GM21576 (cell line): ENCODE data around the gene MND1.

Experiments used
- ATAC-seq: cut with Tn5 transposase; IDR thresholded peaks from one replicate; pipeline ENCODE4 v1.9.1; 2021; ENCODE audit warnings: mild to moderate bottlenecking, moderate library complexity; ENCODE audit not compliant: unreplicated experiment

MND1 gene, protein sequence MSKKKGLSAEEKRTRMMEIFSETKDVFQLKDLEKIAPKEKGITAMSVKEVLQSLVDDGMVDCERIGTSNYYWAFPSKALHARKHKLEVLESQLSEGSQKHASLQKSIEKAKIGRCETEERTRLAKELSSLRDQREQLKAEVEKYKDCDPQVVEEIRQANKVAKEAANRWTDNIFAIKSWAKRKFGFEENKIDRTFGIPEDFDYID

DNA sequence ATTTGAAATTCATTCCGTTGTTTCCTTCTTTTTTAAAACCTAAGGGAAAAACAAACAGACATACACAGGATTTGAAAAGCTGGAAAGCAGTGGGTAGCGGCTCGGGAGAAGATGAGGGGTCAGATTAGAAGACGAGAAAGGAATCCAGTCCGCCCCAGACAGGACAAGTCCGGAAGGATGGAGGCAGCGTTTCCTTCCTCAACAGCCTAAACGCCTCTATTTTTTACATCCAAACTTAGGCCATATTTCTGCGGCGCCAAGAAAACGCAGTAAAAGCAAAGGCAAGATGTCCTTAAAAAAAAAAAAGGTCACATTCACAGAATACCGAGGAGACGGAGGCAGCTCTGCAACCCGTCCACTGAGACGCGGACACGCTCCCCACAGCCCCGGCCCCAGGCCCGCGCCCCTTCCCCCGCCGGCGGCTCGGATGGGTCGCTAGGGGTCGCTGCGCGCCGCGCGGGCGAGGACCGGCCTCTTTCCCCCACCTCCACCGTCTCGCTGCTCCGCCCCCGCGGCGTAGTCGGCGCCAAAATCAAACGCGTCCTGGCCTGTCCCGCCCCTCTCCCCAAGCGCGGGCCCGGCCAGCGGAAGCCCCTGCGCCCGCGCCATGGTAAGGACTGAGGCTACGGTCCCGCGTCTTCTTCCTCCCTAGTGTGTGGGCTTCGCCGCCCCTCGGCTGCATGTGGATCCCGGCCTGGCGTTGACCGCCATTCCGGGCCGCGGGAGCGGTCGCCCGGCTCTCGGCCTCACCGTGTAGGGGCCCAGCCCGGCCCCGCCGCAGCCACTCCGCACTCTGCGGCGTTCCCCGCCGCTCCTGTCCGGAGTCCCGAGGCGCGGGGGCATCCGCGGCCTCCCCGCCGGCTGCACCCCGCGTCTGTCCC, at the start of gene MND1:
MND1 (plus strand) TSS at position 558 of the 881 bp plus-strand sequence; CDS start at position 608, 50 bp downstream.
- ATAC-seq = peak; percentile 76

DNA sequence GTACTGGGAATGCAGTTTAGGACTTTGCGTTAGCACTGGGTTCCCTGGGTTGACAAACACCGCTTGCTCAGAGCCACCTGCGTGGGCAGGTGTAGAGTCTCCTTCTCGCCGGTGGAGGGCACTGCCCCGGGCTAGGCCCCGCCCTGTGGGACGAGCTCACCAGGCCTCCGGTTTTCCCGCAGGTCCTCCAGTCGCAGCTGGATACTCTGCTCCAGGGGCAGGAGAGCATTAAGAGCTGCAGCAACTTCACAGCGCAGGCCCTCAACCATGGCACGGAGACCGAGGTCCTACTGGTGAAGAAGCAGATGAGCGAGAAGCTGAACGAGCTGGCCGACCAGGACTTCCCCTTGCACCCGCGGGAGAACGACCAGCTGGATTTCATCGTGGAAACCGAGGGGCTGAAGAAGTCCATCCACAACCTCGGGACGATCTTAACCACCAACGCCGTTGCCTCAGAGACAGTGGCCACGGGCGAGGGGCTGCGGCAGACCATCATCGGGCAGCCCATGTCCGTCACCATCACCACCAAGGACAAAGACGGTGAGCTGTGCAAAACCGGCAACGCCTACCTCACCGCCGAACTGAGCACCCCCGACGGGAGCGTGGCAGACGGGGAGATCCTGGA, 49.2 kb upstream of the MND1 start:
- ATAC-seq = no peak

DNA sequence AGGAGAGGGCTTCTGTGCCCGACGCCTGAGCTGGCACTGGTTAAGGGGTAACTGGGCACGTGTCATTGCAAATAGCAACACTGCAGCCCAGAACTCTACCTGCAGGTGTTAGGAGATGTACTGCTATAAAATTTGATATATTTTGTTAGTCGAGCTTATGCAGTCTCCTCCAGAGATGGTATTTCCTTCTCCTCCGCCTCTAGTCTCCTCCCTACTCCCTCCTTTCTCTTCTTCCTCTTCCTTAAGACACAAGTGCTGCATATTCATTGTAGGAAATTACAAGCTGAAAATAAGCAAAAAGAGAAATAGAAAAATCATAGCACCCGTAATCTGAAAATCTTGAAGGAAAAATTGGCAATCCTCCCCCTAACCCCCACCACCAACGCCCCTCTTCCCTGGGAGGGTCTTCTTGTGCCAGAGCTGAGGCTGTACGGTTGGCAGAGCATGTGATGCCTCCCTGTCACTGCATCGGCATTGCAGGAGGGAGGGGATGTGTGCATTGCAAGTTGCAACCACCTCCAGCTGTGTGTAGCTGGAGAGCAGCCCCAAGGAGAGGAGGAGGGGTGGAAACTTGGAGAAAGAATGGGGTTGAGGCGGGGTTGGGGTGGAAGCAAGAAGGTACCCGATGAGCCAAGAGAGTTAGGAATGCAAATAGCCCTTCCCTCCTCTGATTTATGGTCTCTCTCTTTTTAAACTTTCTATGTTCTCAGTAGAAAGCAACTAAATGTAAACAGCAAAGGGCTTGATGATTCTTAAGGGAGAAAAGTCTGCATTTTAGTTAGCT, 48.3 kb upstream of the MND1 start:
- ATAC-seq = no peak

DNA sequence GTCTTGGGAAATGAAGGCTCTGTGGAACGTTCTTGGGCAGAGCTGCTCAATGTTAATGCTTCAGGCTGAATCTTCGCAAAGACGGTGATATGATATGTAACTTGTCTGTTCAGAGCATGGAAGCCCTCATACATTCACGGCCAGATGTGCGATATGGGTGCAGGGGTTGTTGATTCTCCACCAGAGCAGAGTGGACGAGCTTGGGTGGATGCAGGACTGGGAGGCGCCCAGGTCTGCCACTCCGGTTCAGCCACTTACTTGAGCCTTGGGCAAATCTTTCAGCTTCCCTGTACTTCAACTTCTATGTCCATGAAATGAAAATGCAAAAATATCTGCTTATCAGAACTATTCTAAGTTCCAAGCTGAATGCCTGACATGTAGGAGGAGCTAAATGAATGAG, 47.4 kb upstream of the MND1 start:
- no peak for ATAC-seq

DNA sequence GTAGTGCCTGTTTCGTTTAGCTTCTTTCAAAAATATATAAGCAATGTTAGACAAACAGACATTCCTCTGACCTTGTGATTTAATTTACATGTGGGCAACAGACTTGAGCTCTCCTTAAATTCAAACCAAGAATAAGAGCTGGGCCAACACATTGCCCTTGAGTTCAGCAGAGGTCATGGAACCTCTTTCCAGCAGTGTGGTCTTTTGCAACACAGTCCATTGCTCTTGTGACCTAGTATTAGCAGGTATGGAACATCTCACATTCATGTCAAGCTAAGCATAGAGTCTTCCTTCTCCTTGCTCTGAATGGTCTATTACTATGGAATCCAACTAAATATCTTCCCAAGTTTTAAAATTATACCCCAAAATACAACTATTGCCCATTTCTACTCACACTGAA, 33.7 kb upstream of the MND1 start:
- no peak for ATAC-seq

DNA sequence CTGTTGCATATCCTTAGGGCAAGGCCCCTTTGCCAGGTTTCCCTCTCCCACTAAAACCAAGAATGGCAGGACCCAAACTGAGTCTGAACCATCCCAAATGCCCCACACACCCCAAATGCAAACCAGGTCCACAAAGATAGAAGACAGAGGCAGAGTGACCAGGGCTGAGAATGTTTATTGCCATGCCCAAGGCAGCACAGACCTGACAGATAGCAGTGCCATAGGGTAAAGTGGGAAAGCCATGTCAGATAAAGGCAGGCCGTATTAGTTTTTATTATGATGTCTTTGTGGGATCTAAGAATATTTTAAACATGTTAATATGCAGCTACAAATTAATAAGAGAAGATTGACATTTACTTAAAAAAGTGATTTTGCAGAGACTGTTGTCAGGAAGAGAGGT, 29.6 kb upstream of the MND1 start:
- ATAC-seq = no peak

DNA sequence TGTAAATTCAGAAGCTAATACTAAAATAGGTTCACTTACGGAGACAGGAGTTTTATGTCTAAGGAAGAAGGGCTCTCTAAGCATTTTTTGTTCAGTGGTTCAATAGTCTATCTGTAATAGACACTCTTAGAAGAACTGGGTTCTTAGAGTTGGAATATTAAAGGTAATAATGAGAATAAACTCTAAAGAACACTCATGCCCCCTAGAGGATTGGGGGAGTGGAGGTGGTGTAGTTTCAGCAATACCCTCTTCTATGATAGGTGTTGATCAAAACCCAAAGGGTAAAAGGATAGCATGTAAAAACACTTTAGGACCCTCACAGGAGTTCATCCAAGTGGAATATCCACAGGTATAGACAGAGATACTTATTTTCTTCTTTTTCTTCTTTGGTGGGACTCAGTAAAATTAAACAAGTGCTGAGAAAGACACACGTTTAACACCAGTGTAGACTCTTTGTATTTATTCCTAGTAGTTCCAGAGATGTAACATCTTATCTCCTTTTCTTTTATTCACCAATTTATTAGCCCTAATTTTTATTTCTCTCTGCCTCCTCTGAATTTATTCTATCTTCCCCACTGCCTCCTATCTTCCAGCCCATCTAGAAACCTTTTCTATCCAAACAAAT, 25.7 kb upstream of the MND1 start:
- ATAC-seq = peak; percentile 58

DNA sequence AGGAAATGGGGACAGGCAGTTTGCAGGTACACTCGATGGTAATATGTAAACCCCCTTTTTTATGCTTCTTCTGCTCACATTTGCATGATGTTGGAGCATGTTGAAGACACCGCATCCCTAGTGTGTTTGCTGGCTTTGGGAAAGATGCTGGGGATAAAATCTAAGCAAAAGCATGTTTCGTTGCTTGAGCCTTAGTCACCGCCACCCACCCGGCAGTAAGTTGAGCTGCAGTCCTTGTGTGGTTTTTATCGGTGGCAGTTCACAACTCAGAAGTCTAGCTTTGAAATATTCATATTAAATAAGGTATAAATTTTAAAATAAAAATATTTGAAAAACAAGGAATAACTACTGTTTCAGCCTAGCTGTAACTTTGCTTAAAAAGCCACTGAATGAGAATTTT, 21.7 kb upstream of the MND1 start:
- ATAC-seq = no peak

DNA sequence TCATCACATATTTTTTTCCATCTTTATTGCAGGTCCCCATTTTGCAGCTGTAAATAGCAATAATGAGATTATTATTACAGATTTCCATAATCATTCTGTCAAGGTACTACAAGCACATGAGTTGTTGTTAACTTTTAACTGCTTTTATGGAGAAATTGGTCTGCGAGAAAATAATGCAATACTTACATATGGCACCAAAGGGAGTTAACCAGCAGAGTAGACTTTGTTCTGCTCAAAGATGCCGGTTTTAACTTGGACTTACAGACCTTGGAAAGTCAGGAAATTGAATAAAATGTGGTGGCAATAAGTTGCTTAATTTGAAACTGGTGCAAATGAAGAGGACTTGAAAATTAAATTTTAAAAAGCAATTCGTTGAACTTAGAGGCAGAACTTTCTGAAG, 20.4 kb upstream of the MND1 start:
- no peak for ATAC-seq

DNA sequence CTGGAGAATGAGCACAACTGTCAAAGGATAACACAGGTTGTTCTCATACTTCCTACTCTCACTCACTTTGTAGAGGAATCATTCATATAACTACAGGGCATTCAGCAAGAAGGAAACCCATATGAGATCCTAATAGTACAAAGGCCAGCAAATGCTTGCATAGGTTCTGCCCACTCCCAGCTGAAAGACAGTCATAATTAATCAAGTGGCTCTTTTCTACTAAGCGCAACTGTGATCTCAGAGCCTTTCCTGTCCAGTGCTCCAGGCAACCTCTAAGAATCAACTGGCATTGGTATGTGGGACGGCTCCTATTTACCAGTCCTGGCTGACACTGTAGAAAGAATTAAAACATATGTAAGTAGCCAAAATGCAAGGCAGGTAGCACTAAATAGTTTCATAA, 18.9 kb upstream of the MND1 start:
- ATAC-seq = no peak

DNA sequence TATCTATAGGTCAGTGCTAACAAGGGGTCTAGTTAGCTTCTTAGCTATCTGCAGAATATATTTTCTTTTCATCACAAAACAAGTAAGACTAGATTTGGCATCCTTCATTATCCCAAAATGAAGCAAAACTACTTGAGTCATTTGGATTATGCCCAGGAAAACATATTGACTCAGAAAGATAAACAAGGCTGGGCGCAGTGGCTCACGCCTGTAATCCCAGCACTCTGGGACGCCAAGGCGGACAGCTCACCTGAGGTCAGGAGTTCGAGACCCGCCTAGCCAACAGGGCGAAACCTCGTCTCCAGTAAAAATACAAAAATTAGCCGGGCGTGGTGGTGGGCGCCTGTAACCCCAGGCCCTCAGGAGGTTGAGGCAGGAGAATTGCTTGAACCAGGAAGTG, 18.0 kb upstream of the MND1 start:
- ATAC-seq = no peak

DNA sequence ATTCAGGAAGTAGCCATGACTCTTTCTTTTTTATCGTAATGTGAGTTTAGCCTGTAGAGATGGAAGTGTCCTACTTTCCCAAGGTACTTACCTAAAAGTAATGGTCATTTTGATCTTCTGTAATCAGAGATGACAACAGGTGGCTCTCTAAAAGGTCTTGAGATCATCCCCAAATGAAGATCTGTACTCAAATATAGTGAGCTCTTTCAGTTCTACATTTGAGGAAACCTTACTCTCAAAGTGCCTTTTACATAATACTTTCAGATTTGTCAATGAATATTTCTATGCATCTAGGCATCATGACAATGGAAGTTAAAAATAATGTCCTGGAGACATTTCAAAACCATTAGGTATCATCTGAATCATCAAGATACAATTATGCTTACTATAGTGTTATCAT, 17.2 kb upstream of the MND1 start:
- ATAC-seq = no peak

DNA sequence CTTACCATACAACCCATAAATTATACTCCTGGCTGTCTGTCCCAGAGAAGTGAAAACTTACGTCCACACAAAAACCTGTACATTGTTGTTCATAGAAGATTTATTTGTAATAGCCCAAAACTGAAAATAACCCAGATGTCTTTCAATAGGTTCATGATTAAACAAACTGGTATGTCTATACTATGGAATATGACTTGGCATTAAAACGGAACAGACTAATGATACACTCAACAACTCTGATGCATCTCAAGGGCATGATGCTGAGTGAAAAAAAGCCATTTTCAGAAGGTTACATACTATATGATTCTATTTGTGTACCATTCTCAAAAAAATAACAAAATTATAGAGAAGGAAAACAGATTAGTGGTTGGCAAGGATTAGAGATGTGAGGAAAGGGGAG, 11.6 kb upstream of the MND1 start:
- no peak for ATAC-seq

DNA sequence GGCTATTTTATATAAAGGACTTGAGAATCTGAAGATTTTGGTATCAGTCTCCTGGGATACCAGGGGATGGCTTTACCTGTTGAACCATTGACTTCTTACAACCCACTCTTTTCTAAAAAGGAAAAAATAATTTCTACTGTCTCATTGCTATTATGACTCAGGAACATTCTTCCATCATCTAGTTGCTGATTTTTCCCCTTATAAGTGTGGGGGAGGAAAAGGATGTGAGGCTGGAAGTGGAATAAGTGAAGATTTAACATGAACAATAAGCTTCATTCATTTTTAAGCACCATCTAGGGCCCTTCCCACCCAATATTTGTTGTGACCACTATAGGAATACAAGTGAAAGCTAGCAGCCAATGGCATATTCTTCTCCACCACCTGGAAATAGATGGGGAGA, 10.6 kb upstream of the MND1 start:
- ATAC-seq = no peak

DNA sequence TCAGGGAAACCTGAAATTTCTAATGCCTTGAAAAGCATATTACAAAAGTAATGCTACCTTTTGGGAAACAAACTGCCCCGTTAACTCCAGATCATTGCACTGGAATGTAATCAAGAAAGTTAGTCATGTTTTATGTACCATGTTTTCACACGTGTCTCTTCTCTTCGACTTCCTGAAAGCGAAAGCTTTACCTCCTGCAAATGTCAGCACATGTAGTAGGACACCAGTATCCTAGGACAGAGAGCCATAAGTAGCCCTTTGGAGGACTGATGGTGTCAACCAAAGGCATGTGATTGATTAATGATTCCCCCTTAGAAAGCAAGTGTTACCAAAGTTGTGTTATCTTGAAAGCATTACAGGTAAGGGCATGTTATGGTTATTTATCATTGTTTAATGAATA, 8.8 kb upstream of the MND1 start:
- no peak for ATAC-seq

DNA sequence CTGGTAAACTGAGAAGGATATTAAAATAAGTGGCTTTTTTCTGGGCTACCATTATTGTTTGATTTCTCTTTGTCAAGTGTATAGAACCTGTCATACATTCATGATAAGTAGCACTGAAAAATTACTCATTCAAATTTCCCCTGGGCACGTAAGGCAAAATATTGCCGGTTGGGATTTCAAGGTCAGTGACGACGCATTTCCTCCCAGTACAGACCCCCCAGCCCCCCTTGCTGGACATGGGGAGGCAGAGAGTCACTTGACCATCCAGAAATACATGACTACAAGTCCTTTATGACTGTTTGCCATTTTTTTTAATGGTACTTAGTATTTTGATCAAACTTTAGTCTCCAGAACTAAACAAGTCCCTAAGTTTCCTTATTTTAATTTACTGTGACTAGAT, 6.8 kb upstream of the MND1 start:
- no peak for ATAC-seq

DNA sequence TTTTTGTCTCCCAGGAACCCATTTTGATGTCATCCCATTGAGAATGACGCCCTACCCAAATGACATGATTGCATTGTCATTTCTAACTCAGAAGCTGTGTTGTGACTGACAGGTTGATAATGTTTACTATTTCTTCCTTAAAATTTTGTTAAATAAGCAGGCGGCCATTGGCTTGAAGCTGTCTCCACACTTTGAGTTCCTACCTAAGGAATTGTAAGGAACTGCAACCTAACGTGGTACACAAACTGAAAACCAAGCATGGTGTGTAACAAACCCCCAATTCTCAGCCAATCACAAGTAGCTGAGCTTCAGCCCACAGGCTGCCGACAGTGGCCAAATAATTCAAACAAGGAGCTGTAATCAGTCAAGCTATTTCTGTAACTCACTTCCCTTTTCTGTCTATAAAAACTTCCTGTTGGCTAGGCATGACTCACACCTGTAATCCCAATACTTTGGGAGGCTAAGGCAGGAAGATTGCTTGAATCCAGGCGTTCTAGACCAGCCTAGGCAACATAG, 2.9 kb upstream of the MND1 start:
- ATAC-seq = no peak

DNA sequence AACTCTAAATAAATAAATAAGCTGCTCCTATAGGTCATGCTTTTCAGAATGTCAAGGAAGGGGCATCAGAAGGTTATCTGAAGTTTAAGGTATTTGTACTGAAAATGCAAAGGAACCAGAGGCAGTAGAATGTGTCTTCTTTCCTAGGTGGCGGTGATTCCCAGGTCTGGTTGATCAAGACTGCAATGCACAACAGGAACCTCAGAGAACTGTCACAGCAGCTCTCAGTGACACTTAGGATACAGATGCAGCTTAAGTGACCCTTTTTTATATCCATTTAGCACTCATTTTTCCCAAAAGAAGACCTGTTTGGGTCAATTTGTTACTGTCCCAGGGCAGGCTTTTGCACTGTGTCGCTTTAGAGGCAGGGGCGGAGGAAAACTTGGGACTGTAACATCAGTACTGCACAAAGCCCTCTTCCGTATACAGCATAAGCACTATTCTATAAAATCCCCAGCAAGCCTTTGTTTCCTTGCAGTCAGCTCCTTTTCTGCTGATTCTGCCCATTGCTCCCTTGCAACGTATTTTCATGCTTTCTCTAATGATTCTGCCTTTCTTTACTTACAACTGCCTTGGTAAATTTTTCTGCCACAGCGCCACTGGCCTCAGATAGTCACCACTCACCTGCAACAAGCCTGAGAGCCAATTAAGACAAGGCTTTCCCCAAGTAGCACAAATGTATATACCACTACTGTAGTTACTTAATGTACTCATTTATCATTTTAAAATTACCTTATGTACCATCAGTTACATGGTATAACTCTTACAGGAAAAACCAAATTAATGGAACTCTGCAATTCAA, 1.5 kb upstream of the MND1 start:
- no peak for ATAC-seq

DNA sequence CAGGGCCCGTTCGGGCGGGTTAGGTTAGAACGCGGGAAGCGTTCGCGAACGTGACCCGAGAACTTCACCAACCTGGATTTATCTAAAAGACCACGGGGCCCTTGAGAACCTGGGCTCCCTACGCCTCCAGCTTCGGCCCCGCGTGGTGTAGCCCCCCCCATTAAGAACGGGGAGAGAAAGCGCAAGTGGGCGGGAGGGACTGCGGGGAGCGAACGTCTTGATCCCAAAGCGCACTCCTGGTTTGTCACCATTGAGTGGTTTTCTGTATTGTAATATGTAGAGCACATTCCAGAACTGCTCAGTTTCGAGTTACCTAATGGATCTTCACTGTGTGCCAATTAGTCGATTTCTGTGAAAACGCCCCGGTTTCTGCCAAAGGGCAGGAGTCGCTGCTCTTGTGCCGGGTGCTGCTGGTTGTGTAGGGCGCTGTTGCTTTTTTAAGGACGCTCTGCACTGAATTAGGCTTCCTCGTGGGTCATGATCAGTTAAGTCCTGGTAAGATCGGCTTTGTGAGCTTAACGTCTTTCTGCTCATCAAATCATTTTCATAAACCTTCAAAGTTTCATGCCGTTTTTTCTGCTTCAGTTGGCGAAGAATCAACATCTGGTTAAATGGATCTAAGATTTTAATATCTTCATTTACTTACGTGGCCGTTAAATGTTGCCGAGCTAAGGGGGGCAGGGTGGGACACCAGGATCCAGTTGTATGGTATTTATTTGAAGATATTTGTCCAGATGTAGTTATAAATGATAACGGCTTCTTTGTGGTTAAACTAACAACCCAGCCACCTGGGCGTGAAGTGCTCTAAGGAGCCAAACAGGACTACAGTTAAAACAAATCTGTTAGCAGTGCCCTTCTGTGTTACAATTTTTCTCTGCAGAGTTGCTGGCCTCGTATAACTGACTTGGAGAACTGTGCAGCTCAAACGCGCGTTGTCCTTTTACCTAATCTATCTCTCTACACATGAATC, 809 bp downstream of the MND1 start:
- ATAC-seq = peak; percentile 38
